ENCODE results near the gene SELE.

- TF ChIP-seq YY1 (IDR thresholded peaks at IDR 0.05; ENCODE audit: low read depth) (no peak), EP300 (IDR thresholded peaks at IDR 0.05; ENCODE audit: borderline replicate concordance) (no peak), REST (IDR thresholded peaks at IDR 0.05; ENCODE audit: low read depth) (no peak), EGR1 (IDR thresholded peaks at IDR 0.05) (no peak), CEBPB (IDR thresholded peaks at IDR 0.05) (no peak), NFIC (IDR thresholded peaks at IDR 0.05) (no peak), RAD21 (IDR thresholded peaks at IDR 0.05; ENCODE audit: low read depth) (no peak), TAF1 (IDR thresholded peaks at IDR 0.05; ENCODE audit: low read depth) (no peak), TEAD4 (IDR thresholded peaks at IDR 0.05) (no peak), CREB1 (IDR thresholded peaks at IDR 0.05; ENCODE audit: low read depth) (no peak), ZBTB7A (IDR thresholded peaks at IDR 0.05; ENCODE audit: low read depth) (no peak)
- TF ChIP-seq, protein P1, sequence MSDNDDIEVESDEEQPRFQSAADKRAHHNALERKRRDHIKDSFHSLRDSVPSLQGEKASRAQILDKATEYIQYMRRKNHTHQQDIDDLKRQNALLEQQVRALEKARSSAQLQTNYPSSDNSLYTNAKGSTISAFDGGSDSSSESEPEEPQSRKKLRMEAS (IDR thresholded peaks at IDR 0.05), result no peak
These were observed 46.1 kb upstream of the SELE start for GRCh38 chr1:169779970-169780369.

Measured in Ishikawa (cell line).